ENCODE results near the gene DIAPH3.
"Not testable (repeated sequence)": the region's sequence is repeated elsewhere in the genome, so short reads cannot be mapped to it uniquely, and the experiment has no call there.

DNA sequence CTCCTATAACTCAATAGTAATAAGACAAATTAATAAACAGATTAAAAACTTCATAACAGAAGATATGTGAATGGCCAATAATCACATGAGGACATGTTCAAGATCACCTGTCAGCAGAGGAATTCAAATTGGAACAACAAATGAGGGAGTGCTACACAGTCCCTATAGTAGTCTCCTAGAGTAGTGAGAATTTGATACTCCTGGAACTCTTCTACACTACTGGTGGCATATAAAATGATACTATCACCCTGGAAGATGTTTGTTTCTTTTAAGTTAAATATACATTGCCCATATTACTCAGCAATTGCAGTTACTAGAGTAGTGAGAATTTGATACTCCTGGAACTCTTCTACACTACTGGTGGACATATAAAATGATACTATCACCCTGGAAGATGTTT lies 115.4 kb downstream of the DIAPH3 start:
- not testable (repeated sequence) for TF ChIP-seq TCF7L2 (IDR thresholded peaks at IDR 0.05; ENCODE audit: borderline replicate concordance, low read depth, low read length); ZNF24 (tag by site-specific recombination; IDR thresholded peaks at IDR 0.05); SALL2 (tag by site-specific recombination; IDR thresholded peaks at IDR 0.05; ENCODE audit: borderline replicate concordance); ZNF175 (tag by site-specific recombination; IDR thresholded peaks at IDR 0.05); BCL11A (tag by site-specific recombination; IDR thresholded peaks at IDR 0.05; ENCODE audit: low read depth)
- TF ChIP-seq, protein P1, sequence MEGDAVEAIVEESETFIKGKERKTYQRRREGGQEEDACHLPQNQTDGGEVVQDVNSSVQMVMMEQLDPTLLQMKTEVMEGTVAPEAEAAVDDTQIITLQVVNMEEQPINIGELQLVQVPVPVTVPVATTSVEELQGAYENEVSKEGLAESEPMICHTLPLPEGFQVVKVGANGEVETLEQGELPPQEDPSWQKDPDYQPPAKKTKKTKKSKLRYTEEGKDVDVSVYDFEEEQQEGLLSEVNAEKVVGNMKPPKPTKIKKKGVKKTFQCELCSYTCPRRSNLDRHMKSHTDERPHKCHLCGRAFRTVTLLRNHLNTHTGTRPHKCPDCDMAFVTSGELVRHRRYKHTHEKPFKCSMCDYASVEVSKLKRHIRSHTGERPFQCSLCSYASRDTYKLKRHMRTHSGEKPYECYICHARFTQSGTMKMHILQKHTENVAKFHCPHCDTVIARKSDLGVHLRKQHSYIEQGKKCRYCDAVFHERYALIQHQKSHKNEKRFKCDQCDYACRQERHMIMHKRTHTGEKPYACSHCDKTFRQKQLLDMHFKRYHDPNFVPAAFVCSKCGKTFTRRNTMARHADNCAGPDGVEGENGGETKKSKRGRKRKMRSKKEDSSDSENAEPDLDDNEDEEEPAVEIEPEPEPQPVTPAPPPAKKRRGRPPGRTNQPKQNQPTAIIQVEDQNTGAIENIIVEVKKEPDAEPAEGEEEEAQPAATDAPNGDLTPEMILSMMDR (tag by site-specific recombination; IDR thresholded peaks at IDR 0.05): not testable (repeated sequence)
- TF ChIP-seq, protein P2, sequence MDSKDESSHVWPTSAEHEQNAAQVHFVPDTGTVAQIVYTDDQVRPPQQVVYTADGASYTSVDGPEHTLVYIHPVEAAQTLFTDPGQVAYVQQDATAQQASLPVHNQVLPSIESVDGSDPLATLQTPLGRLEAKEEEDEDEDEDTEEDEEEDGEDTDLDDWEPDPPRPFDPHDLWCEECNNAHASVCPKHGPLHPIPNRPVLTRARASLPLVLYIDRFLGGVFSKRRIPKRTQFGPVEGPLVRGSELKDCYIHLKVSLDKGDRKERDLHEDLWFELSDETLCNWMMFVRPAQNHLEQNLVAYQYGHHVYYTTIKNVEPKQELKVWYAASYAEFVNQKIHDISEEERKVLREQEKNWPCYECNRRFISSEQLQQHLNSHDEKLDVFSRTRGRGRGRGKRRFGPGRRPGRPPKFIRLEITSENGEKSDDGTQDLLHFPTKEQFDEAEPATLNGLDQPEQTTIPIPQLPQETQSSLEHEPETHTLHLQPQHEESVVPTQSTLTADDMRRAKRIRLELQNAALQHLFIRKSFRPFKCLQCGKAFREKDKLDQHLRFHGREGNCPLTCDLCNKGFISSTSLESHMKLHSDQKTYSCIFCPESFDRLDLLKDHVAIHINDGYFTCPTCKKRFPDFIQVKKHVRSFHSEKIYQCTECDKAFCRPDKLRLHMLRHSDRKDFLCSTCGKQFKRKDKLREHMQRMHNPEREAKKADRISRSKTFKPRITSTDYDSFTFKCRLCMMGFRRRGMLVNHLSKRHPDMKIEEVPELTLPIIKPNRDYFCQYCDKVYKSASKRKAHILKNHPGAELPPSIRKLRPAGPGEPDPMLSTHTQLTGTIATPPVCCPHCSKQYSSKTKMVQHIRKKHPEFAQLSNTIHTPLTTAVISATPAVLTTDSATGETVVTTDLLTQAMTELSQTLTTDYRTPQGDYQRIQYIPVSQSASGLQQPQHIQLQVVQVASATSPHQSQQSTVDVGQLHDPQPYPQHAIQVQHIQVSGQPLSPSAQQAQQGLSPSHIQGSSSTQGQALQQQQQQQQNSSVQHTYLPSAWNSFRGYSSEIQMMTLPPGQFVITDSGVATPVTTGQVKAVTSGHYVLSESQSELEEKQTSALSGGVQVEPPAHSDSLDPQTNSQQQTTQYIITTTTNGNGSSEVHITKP (tag by site-specific recombination; IDR thresholded peaks at IDR 0.05): not testable (repeated sequence)
